ENCODE measurements around the gene OTOS.

Gene OTOS

DNA sequence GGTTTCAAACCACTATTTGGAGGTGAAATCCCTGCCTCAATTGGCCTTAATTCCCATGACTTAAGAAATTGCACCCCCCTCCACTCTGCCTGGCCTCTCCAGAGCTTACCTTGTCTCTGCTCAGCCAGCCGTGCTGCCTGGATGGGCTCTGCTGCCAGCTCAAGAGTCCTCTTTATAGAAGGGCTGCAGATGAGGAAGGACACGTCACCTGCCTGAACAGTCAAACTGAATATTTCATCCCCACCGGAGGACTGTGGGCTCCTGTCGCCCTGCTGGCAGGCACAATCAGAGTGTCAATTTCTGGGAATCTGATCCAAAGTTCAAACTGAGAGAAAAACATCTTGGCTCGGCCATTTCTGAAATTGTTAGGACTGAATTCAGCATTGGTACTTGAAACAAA lies at the start of gene OTOS:
Gene OTOS, minus strand, starts transcription at position 148 of the 400 bp plus-strand sequence. CDS start 332 bp downstream, outside the sequence.
- no peaks in the 10 kb centered on the region for H3K9me3 ChIP-seq (ENCODE audit: control insufficient read depth, insufficient read depth, low read depth, low read length)
- peaks cover 17% of the 10 kb centered on the region; the same call in 1 of the 2 replicates for H3K27me3 ChIP-seq (ENCODE audit: control insufficient read depth, insufficient read depth, low read length)
- no peak within 1 kb of the TSS for H3K9ac ChIP-seq (ENCODE audit: low read length)
- H3K27ac ChIP-seq (ENCODE audit: low read depth, low read length), result no peak within 1 kb of the TSS
- no peak within 1 kb of the TSS for H3K4me3 ChIP-seq (ENCODE audit: low read depth, low read length)
- peaks cover 21% of the 10 kb centered on the region for H3K4me1 ChIP-seq (ENCODE audit: control insufficient read depth, insufficient read depth, low read length)
- H3K36me3 ChIP-seq (ENCODE audit: control insufficient read depth, insufficient read depth, low read length), result no peaks in the 10 kb centered on the region

DNA sequence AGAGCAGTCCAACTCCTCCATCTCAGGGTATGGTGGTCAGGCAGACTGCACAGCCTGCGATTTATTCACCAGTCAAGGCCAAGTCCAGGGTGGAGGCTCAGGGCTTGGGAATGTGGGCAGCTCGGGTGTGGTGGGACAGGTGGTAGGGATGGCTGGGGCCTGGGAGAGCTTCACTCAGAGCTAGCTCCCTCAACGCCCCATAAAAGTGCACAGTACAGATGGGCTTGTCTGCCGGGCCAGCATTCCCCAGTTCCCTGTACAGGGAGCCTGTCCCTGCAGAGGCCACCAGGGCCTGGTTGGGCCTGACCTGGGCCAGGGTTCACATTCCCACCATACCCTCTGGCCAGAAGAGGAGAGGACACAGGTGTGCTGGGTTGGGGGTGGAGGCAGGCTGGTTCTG lies 49.2 kb upstream of the OTOS start:
- Histone ChIP-seq H3K9ac (ENCODE audit: low read length) (no peak overlapping the region), H3K27ac (ENCODE audit: low read depth, low read length) (no peak overlapping the region), H3K4me3 (ENCODE audit: low read depth, low read length) (no peak overlapping the region), H3K9me3 (ENCODE audit: control insufficient read depth, insufficient read depth, low read depth, low read length) (peaks cover 24% of the 10 kb centered on the region), H3K27me3 (ENCODE audit: control insufficient read depth, insufficient read depth, low read length) (no peaks in the 10 kb centered on the region; the same call in 1 of the 2 replicates), H3K36me3 (ENCODE audit: control insufficient read depth, insufficient read depth, low read length) (no peaks in the 10 kb centered on the region), H3K4me1 (ENCODE audit: control insufficient read depth, insufficient read depth, low read length) (no peaks in the 10 kb centered on the region)

DNA sequence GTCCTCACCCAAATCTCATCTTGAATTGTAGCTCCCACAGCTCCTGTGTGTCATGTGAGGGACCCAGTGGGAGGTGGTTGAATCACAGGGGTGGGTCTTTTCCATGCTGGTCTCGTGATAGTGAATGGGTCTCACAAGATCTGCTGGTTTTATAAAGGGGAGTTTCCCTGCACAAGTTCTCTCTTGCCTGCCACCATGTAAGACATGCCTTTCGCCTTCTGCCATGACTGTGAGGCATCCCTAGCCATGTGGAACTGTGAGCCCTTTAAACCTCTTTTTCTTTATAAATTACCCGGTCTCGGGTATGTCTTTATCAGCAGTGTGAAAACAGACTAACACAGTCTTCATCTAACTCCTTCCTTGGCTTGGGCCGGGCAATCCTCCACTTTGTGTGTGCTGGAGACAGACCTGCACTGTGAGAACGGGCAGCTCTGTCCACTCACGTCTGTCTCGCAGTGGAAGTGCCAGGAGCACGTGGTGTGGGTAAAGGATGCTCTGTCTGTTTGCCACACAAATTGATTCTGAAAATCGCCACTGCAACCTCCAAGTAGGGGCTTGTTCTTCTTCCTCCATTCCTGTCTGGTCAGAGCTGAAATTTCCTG lies 47.6 kb upstream of the OTOS start:
- Histone ChIP-seq H3K4me1 (ENCODE audit: control insufficient read depth, insufficient read depth, low read length) (no peaks in the 10 kb centered on the region), H3K27me3 (ENCODE audit: control insufficient read depth, insufficient read depth, low read length) (no peaks in the 10 kb centered on the region; the same call in 1 of the 2 replicates), H3K4me3 (ENCODE audit: low read depth, low read length) (no peak overlapping the region), H3K9ac (ENCODE audit: low read length) (no peak overlapping the region), H3K27ac (ENCODE audit: low read depth, low read length) (no peak overlapping the region), H3K36me3 (ENCODE audit: control insufficient read depth, insufficient read depth, low read length) (no peaks in the 10 kb centered on the region), H3K9me3 (ENCODE audit: control insufficient read depth, insufficient read depth, low read depth, low read length) (peaks cover 24% of the 10 kb centered on the region)

DNA sequence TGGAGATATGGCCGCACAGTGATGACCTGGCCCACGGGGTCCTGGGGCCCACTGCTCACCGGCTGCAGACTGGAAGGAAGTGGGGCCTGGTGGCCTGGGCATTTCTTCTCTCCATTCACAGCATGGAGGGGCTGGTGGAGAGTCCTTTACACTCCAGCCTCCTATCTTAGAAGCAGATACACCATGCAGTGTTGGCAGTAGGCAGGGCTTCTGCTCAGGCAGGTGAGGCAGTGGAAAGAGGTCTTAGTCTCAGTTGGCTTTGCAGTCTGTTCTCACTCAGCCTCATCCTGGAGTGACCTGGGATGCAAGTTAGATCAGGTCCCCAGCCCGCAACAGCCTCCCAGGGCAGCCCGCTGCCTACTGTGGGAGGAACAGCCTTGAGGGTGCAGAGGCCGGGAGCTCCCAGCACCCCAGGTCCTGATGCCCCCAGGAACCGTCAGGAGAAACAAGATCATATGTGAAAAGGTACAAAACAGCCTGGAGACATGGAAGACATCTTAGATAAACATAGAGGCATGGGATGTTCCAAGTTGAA lies 45.8 kb upstream of the OTOS start:
- H3K4me1 ChIP-seq (ENCODE audit: control insufficient read depth, insufficient read depth, low read length), result no peaks in the 10 kb centered on the region
- H3K27ac ChIP-seq (ENCODE audit: low read depth, low read length), result no peak overlapping the region
- no peak overlapping the region for H3K4me3 ChIP-seq (ENCODE audit: low read depth, low read length)
- no peaks in the 10 kb centered on the region for H3K36me3 ChIP-seq (ENCODE audit: control insufficient read depth, insufficient read depth, low read length)
- peaks cover 24% of the 10 kb centered on the region for H3K9me3 ChIP-seq (ENCODE audit: control insufficient read depth, insufficient read depth, low read depth, low read length)
- H3K27me3 ChIP-seq (ENCODE audit: control insufficient read depth, insufficient read depth, low read length), result no peaks in the 10 kb centered on the region; the same call in 1 of the 2 replicates
- H3K9ac ChIP-seq (ENCODE audit: low read length), result no peak overlapping the region

DNA sequence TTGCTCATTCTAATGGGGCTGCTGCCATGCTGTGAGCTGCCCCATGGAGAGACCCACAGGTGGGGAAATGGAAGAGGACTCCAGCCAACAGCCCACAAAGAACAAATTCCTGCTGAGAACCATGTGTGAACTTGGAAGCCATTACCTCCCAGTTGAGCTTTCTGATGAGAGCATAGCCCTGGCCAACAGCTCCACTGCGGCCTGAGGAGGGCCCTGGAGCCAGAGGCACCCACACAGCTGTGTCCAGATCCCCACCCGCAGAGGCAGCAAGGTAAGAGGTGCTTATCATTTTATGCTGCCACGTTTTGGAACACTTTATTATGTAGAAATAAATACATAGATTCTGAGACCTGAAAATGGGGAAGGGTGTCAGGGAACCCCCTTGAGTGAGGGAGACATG lies 44.2 kb upstream of the OTOS start:
- no peak overlapping the region for H3K4me3 ChIP-seq (ENCODE audit: low read depth, low read length)
- no peak overlapping the region for H3K27ac ChIP-seq (ENCODE audit: low read depth, low read length)
- peaks cover 24% of the 10 kb centered on the region for H3K9me3 ChIP-seq (ENCODE audit: control insufficient read depth, insufficient read depth, low read depth, low read length)
- H3K27me3 ChIP-seq (ENCODE audit: control insufficient read depth, insufficient read depth, low read length), result peaks cover 4% of the 10 kb centered on the region; the same call in 1 of the 2 replicates
- H3K9ac ChIP-seq (ENCODE audit: low read length), result no peak overlapping the region
- no peaks in the 10 kb centered on the region for H3K36me3 ChIP-seq (ENCODE audit: control insufficient read depth, insufficient read depth, low read length)
- no peaks in the 10 kb centered on the region for H3K4me1 ChIP-seq (ENCODE audit: control insufficient read depth, insufficient read depth, low read length)

GRCh38 chr2:240183875-240184590 lies 43.6 kb upstream of the OTOS start:
- Histone ChIP-seq H3K9ac (ENCODE audit: low read length) (no peak overlapping the region), H3K9me3 (ENCODE audit: control insufficient read depth, insufficient read depth, low read depth, low read length) (peaks cover 23% of the 10 kb centered on the region), H3K36me3 (ENCODE audit: control insufficient read depth, insufficient read depth, low read length) (no peaks in the 10 kb centered on the region), H3K4me1 (ENCODE audit: control insufficient read depth, insufficient read depth, low read length) (no peaks in the 10 kb centered on the region), H3K4me3 (ENCODE audit: low read depth, low read length) (no peak overlapping the region), H3K27ac (ENCODE audit: low read depth, low read length) (no peak overlapping the region), H3K27me3 (ENCODE audit: control insufficient read depth, insufficient read depth, low read length) (peaks cover 4% of the 10 kb centered on the region; the same call in 1 of the 2 replicates)

- H3K9me3 ChIP-seq (ENCODE audit: control insufficient read depth, insufficient read depth, low read depth, low read length), result peaks cover 16% of the 10 kb centered on the region
- H3K27me3 ChIP-seq (ENCODE audit: control insufficient read depth, insufficient read depth, low read length), result peaks cover 4% of the 10 kb centered on the region; the same call in 1 of the 2 replicates
- H3K27ac ChIP-seq (ENCODE audit: low read depth, low read length), result no peak overlapping the region
- no peaks in the 10 kb centered on the region for H3K4me1 ChIP-seq (ENCODE audit: control insufficient read depth, insufficient read depth, low read length)
- no peak overlapping the region for H3K9ac ChIP-seq (ENCODE audit: low read length)
- no peak overlapping the region for H3K4me3 ChIP-seq (ENCODE audit: low read depth, low read length)
- no peaks in the 10 kb centered on the region for H3K36me3 ChIP-seq (ENCODE audit: control insufficient read depth, insufficient read depth, low read length)
These were observed 42.8 kb upstream of the OTOS start for GRCh38 chr2:240183006-240183874.

DNA sequence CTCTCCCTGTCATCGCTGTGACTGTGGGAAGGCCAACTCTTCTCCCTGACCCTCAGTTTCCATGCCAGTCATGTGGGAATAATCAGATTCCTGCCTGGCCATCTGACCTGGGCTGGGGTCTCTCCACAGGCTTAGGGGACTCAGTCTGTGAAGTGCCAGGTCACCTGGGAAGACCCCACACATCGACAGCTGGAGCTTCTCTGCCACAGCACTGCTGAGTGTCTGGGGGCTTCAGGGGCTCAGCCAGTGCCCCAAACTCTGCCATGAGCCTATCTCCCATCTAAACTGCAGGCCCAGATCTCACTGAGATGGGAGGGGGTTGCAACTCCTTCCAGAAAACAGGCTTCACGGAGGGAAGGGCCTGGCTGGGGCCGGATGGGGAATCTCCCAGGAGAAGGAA lies 42.0 kb upstream of the OTOS start:
- Histone ChIP-seq H3K4me3 (ENCODE audit: low read depth, low read length) (no peak overlapping the region), H3K27me3 (ENCODE audit: control insufficient read depth, insufficient read depth, low read length) (peaks cover 4% of the 10 kb centered on the region; the same call in 1 of the 2 replicates), H3K9me3 (ENCODE audit: control insufficient read depth, insufficient read depth, low read depth, low read length) (peaks cover 8% of the 10 kb centered on the region), H3K4me1 (ENCODE audit: control insufficient read depth, insufficient read depth, low read length) (no peaks in the 10 kb centered on the region), H3K36me3 (ENCODE audit: control insufficient read depth, insufficient read depth, low read length) (no peaks in the 10 kb centered on the region), H3K27ac (ENCODE audit: low read depth, low read length) (no peak overlapping the region), H3K9ac (ENCODE audit: low read length) (no peak overlapping the region)

GRCh38 chr2:240182001-240182400 lies 41.5 kb upstream of the OTOS start:
- H3K9me3 ChIP-seq (ENCODE audit: control insufficient read depth, insufficient read depth, low read depth, low read length), result peaks cover 3% of the 10 kb centered on the region
- H3K4me1 ChIP-seq (ENCODE audit: control insufficient read depth, insufficient read depth, low read length), result no peaks in the 10 kb centered on the region
- H3K9ac ChIP-seq (ENCODE audit: low read length), result no peak overlapping the region
- H3K4me3 ChIP-seq (ENCODE audit: low read depth, low read length), result no peak overlapping the region
- H3K36me3 ChIP-seq (ENCODE audit: control insufficient read depth, insufficient read depth, low read length), result no peaks in the 10 kb centered on the region
- H3K27me3 ChIP-seq (ENCODE audit: control insufficient read depth, insufficient read depth, low read length), result peaks cover 4% of the 10 kb centered on the region; the same call in 1 of the 2 replicates
- no peak overlapping the region for H3K27ac ChIP-seq (ENCODE audit: low read depth, low read length)

DNA sequence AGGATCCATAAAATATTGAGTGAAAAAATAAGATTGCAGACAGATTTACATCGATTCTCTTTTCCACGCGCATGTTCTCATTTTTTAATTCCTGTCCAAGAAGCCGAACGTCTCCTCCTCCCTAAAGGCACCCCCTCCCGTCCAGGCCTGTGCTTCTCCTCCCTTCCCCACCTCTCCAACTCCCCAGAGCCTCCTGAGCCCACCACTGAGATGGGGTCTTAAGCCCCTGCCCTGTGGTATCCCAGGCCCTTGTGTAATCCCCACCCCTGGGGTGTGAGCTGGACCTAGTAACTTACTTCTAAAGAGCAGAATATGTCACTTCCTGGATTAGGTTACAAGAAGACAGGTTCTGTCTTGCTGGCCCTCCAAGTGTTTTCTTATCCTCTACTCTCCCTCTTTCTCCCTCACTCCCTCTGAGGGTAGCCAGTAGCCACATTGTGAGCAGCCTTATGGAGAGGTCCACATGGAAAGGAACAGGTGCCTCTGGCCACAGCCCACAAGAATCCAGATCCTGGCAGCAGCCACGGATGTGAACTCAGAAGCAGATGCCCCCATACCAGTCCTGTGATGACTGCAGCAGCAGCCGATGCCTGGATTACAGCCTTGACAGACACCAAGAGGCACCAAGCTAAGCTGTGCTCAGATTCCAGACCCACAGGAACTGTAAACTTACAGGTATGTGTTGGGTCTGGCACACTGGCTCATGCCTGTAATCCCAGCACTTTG lies 39.6 kb upstream of the OTOS start:
- Histone ChIP-seq H3K9me3 (ENCODE audit: control insufficient read depth, insufficient read depth, low read depth, low read length) (no peaks in the 10 kb centered on the region), H3K4me3 (ENCODE audit: low read depth, low read length) (no peak overlapping the region), H3K27ac (ENCODE audit: low read depth, low read length) (no peak overlapping the region), H3K4me1 (ENCODE audit: control insufficient read depth, insufficient read depth, low read length) (no peaks in the 10 kb centered on the region), H3K9ac (ENCODE audit: low read length) (no peak overlapping the region), H3K27me3 (ENCODE audit: control insufficient read depth, insufficient read depth, low read length) (peaks cover 4% of the 10 kb centered on the region; the same call in 1 of the 2 replicates), H3K36me3 (ENCODE audit: control insufficient read depth, insufficient read depth, low read length) (no peaks in the 10 kb centered on the region)
